ENCODE data around the gene PTPN11.
"Not testable (repeated sequence)": the region's sequence is repeated elsewhere in the genome, so short reads cannot be mapped to it uniquely, and the experiment has no call there.

The PTPN11 gene

DNA sequence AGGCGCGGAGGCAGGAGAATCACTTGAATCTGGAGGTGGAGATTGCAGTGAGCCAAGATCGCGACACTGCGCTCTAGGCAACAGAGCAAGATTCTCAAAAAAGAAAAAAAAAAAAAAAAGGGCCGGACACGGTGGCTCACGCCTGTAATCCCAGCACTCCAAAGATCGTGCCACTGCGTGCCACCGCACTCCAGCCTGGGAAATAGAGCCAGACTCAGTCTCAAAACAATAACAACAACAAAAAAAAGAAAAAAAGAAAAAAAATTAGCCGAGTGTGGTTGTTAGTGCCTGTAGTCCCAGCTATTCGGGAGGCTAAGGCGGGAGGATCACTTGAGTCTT lies 8.9 kb upstream of the PTPN11 start:
- DNase-seq, result no peak

DNA sequence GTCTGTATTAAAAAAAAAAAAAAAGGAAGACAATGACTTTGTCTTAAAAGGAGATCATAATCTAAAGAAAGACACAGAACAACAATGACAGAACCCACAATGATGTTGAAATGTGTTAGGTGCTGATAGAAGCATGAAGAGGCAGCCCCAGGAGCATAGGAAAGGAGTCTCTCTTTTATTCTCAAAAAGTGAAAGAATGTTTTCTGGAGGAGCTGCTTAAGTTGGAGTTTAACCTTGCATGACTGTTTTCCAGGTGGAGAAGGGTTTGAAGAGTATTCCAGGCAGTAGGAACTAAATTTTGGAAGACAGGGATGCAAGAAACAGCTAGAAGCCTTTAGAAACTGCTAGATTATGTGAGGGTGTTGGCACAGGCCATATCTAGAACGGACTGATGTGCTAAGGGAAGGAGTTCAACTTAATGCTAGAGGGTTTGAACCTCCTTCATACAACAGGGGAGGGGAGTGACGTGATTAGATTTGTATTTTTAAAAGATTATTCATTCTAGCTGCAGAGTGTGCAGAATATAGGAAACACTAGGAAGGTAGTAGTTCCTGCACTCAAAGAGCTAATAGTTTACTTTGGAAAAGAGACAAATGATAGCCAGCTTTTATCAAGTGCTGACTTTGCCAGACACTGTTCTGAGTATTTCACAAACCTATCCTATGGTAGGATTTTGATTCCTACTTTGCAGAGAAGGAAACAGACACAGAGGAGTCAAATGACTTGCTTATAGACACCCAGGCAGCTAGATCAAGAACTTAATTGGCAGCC lies 4.7 kb upstream of the PTPN11 start:
- no peak for DNase-seq

DNA sequence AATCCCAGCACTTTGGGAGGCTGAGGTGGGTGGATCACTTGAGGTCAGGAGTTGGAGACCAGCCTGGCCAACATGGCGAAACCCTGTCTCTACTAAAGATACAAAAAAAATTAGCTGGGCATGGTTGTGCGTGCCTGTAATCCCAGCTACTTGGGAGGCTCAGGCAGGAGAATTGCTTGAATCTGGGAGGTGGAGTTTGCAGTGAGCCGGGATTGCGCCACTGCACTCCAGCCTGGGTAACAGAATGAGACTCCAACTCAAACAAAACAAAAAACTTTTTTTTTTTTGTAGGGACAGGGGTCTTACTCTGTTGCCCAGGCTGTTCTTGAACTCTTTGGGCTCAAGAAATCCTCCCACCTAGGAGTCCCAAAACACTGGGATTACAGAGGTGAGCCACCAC lies 3.3 kb upstream of the PTPN11 start:
- not testable (repeated sequence) for DNase-seq

DNA sequence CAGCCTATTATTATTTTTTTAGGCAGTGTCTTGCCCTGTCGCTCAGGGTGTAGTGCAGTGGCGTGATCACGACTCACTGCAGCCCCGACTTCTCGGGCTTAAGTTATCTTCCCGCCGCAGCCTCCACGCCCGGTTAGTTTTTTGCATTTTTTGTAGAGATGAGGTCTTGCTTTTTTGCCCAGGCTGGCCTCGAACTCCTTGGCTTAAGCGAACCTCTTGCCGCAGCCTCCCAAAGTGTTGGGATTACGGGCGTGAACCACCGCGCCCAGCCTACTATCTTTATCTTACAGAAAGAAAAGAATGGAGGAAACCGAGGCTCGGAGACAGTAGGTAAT lies 507 bp upstream of the PTPN11 start:
- no peak for DNase-seq

DNA sequence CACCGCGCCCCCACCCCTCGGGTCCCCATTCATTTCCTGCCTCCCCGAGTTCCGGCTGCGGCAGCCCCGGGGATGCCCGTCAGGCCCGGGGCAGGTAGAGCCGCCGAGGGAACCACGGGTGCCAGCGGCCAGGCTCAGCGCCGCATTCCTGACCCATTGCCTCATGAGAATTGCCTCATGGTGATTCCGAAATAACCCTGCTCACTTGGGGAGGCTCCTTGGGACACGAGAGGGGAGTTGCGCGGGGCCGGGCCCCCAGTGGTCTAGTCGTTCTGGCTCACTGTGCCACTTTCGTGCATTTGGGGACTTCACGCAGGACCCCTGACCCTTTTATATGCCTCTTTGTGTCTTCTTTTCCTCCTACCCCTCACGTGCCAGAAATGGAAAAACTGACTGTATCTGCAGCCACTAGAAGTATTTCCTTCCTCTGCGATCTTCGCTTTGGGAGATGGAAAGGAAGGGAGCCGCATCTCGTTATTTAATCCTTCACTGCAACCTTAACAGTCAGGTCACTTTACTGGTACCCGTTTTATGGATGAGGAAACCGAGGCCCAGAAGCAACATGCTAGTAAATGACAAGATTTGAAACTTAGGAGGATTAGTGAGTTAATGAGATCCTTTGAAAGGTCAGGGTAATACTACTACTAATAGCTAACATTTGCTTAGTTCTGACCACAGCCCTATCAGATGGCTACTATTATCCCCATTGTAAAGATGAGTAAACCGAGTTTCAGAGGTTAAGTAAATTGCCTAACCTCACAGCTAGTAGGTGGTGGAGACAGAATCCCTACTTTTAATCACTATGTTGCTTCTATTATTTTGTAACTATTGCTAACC lies 768 bp downstream of the PTPN11 start:
- DNase-seq, result peak; percentile 85

DNA sequence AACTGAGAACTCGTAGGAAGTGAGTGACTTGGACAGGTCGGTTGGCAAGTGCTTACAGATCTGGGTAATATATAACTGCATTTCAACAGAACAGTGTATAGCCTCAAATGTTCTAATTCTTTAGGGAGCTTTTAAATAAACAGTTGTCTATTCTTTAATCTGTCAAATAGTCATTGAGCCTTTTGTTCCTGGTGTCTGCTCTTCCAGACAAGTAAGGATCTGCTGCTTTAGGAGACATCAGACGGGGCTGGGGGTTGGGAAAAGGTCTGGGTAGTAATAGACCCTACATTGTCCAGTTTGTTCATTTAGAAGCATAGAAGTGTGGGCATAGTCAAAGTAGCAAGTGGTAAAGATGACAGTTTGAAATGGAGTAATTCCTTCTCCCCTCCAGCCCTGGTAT lies 2.0 kb downstream of the PTPN11 start:
- no peak for DNase-seq

DNA sequence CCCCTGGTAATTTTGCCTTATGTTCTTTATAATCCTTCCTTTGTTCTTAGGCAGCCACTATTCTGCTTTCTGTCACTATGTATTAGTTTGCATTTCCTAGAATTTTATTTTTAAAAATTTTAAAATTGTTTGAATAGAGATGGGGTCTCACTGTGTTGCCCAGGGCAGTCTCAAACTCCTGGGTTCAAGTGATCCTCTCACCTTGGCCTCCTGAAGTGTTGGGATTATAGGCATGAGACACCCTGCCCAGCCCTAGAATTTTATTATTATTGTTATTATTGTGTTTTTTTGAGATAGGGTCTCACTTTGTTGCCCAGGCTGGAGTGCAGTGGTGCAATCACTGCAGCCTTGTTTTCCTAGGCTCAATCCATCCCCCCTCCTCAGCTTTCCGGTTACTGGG lies 2.6 kb downstream of the PTPN11 start:
- no peak for DNase-seq

DNA sequence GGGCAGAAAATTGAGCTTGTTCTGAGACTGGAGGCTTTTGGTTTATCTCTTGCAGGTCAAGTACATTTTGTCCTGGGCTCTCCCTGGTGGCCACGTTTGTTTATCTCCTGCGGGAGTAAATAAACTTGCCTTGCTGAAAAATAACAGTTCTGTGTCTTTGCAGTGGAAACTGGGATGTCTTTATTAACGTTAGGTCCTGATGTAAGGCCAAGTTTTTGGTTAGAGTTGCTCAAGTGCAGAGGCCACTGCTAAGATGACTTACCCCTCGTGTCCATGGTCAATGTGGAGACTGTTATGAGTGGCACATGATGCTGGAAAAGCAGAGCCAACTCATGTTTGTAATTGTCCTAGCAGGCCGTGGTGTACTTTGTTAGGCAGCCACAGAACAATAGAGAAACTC lies 3.8 kb downstream of the PTPN11 start:
- DNase-seq, result no peak

DNA sequence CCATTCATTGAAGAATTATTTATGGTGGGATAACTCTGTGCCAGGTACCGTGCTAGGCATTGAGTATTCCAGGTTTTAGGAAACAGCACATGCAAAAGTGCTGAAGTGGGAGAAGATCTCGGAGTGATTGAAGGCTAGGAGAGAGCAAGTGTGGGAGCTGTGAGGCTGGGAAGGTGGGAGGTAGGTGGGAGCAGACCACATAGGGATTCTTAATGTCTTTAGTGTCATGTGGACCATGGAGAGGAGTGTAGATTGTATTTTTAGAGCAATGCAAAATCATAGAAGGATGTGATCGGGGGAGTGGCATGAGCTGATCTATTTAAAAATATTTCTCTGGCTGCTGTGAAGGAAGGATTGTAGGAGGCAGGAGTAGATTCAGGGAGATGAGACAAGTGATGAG lies 5.4 kb downstream of the PTPN11 start:
- DNase-seq, result no peak

DNA sequence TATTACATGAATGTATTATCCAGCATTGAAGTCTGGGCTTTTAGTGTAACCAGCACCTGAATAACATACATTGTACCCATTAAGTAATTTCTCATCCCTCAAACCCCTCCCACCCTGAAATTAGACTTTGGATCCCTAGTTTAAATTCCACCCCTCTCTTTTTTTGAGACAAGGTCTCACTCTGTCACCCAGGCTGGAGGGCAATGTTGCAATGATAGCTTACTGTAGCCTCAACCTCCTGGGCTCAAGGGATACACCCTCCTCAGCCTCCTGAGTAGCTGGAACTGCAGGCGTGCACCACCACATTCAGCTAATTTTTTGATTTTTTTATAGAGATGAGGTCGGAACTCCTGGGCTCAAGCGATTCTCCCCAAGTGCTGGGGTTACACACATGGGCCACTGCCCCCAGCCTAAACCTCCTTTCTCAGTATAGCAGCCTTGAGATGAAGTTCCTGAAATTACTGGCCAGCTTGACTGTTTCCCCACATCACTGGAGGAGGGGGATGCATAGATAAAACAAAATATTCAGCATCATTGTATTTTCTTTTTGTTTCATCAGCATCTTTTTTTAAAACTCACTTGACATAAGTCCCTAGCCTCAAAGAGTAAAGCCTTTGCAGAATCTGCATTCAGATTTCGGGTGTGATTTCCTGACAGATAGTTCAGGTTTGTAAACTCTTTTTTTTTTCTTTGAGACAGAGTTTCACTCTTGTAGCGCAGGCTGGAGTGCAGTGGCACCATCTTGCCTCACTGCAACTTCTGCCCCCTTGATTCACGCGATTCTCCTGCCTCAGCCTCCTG lies 7.0 kb downstream of the PTPN11 start:
- no peak for DNase-seq

DNA sequence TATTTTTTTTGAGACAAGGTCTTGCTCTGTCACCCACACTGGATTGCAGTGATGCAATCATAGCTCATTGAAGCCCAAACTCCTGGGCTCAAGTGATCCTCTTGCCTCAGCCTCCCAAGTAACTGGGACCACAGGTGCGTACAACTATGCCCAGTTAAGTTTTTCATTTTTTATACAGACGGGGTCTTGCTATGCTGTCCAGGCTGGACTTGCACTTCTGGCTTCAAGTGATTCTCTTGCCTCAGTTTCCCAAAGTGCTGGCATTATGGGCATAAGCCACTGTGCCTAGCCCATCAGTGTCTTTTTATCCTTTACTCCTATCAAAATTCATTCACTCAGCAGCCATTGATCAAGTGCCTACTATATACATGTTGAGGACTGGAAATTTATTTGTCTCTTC lies 9.0 kb downstream of the PTPN11 start:
- no peak for DNase-seq

DNA sequence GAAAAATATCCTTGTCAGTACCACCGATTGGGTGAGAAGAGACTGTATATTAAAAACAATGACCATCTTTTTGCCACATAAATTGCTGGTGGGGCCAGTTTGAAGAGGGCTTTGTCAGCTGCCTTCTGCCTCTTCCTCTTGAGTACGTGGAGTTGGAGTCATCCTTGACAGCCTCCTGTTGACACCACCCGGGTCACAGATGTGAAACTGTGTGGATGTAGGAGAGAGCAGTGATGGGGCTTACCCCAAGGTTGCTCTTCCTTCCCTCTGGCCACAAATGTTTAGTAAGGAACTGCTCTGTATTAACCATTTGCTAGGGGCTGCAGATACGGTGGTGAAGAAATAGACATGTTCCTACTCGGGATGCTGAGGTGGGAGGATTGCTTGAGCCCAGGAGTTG lies 12.2 kb downstream of the PTPN11 start:
- no peak for DNase-seq

DNA sequence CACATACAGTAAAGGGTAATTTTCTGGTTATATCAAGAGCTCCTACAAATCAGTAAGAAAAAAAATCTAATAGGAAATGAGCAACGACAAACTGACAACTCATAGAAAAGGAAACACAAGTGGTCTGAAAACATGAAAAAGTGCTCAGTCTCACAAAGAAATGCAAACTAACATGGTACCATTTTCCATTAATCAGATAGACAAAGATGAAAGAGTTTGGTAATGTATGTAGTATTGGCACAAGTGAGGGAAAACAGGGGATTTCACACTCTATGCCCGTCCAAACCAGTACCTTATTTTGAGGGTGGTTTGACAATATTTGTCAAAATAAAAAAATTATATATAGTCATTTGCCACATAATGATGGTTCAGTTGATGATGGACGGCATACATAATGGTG lies 13.2 kb downstream of the PTPN11 start:
- no peak for DNase-seq

DNA sequence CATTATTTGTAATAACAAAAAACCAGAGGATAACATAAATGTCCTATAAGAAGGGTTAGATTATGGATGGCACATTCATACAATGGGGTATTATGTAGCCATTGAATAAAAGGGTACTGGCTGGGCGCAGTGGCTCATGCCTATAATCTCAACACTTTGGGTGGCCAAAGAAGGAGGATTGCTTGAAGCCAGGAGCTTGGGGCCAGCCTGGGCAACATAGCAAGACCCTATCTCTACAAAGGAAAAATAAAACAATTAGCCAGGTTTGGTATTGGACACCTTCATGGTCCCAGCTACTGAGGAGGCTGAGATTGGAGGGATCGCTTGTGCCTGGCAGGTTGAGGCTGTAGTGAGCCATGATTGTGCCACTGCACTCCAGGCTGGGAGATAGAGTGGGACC lies 14.8 kb downstream of the PTPN11 start:
- DNase-seq, result no peak

DNA sequence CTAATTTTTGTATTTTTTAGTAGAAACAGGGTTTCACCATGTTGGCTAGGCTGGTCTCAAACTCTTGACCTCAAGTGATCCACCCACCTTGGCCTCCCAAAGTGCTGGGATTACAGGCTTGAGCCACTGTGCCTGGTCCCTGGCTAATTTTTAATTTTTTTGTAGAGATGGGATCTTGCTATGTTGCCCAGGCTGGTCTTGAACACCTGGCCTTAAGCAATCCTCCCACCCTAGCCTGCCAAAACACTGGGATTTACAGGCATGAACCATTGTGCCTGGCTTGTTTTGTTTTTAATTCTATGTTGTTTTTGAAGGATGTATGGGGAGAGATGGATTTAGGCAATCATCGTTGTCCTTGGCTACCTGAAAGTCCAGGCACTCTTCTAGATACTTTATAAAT lies 19.9 kb downstream of the PTPN11 start:
- DNase-seq, result not testable (repeated sequence)

DNA sequence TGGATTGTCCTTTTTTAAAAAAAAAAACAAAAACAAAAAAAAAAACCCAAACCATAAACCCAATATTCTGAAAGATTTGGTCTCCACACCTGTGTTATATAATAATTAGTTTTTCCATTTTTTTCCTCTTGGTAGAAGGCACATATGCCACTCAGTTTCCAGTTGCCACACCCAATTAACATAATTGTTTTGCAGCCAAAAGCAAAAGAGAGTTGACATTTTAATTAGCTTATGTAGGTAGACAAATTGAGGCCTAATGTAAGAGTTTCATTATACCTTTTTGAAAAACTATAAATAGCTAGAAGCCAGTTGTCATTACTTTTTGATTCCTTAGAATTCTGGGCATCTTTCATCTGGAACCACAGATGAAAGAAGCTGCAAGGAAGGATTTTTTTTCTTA lies 21.0 kb downstream of the PTPN11 start:
- no peak for DNase-seq

DNA sequence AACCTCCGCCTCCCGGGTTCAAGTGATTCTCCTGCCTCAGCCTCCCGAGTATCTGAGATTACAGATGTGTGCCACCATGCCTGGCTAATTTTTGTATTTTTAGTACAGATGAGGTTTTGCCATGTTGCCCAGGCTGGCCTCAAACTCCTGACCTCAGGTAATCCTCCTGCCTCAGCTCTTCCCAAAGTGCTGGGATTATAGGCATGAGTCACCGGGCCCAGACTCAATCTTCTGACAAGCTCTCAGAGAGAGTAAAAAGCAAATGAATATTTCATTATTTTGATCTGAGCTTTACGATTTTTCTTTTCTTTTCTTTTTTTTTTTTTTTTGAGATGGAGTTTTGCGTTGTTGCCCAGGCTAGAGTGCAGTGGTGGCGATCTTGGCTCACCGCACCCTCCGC lies 21.9 kb downstream of the PTPN11 start:
- DNase-seq, result not testable (repeated sequence)

DNA sequence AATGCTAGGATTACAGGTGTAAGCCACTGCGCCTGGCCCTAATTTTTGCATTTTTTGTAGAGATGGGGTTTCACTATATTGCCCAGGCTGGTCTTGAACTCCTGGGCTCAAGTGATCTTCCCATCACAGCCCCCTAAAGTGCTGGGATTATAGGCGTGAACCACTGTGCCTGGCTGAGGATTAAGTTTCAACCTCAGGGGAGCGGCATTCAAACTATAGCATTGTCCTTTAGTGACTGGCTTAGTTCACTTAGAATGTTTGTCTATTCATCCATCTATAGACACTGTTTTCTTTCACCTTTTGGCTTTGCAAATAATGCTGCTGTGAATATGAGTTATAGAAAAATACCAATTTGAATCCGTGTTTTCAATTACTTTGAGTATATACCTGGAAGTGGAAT lies 25.2 kb downstream of the PTPN11 start:
- no peak for DNase-seq

DNA sequence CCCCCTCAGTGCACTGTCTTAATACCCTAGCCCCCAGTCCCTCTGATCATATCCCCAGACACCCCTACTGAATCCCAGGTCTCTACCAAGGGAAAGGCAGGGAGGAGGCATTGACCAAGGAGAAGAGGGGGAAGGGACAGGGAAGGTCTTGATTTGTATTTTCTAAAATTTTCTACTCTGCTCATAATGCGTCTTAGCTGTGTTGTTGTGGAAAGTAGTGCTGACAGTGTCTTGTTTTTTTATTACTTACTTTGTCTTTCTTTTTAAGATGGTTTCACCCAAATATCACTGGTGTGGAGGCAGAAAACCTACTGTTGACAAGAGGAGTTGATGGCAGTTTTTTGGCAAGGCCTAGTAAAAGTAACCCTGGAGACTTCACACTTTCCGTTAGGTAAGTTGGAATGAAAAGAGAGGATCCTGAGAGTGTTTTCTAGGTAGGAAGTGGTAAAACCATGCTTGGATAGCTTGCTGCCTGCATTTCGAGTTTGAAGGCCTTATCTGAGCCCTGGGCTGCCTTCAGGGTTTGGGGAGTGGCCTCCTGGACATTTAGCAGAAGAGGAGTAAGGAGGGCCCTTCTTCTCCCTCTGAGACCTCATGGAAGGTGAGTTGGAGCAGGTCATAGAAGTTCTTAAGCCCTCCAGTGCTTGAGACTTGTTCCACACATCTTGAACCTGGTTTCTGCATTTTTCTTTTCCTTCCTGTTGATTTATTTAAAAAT lies 27.4 kb downstream of the PTPN11 start:
- no peak for DNase-seq

DNA sequence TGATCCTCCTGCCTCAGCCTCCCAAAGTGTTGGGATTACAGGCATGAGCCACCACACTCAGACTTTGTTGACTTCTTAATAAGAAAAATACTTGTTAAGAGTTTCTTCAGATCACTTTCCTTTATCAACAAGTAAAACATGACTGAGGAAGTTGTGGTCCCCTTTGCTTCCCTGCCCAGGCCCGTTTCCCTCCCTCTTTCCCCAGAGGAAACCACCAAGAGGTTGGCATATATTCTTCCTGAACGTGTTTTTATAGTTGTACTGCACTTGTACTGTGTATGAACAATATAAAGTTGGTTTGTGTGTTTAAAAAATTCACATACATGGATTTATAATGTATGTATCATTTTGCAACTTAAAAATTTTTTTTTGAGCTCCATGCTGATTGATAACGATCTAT lies 28.4 kb downstream of the PTPN11 start:
- no peak for DNase-seq

DNA sequence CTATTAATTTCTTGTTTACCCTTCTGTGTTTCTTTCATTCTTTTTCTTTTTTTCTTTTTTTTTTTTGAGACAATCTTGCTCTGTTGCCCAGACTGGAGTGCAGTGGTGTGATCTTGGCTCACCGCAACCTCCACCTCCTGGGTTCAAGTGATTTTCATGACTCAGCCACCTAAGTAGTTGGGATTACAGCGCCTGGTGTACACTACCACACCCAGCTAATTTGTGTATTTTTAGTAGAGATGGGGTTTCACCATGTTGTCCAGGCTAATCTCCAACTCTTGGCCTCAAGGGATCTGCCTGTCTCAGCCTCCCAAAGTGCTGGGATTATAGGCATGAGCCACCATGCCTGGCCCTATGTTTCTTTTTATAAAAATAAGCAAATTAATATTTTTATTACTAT lies 29.4 kb downstream of the PTPN11 start:
- DNase-seq, result not testable (repeated sequence)

DNA sequence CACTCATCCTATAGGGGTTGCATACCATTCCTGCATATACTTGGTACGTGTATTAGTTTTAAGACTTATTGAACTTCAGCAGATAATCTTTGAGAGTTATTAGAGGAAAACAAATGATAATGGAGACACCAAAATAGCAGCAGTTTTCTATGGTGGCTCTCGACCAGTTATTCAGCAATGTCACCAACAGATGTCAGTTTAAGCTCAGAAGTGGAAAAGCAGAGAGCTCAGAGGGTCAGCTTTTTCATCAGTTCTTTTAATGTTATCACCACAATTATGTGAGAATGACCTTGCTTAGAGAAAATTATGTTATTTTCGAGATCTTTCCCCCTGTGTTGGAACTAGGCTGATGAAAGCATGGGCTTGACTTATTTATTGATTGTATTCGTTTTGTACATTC lies 32.0 kb downstream of the PTPN11 start:
- DNase-seq, result no peak

DNA sequence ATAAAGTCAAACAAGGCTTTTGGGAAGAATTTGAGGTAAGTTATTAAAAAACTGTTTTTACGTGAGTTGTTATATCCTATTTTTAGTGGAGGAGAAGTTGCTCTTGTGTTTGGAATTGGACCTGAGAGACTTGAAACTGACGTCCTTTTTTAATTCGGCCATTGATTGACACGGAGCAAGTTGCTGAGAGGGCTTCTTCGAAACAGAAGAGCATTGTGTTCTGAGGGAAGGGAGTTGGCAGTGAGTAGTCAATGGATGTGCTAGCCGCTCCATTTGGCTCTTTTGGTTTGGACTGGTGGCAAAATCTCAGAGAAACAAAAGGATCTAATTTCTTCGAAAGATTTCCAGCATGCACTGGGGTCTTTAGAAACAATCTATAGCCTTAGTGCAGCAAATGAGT lies 37.3 kb downstream of the PTPN11 start:
- DNase-seq, result no peak
